Measurements from ENCODE around the gene PCDH9.

GRCh38 chr13:67130444-67130843, 99.7 kb downstream of the PCDH9 start:
- TF ChIP-seq, protein P1, sequence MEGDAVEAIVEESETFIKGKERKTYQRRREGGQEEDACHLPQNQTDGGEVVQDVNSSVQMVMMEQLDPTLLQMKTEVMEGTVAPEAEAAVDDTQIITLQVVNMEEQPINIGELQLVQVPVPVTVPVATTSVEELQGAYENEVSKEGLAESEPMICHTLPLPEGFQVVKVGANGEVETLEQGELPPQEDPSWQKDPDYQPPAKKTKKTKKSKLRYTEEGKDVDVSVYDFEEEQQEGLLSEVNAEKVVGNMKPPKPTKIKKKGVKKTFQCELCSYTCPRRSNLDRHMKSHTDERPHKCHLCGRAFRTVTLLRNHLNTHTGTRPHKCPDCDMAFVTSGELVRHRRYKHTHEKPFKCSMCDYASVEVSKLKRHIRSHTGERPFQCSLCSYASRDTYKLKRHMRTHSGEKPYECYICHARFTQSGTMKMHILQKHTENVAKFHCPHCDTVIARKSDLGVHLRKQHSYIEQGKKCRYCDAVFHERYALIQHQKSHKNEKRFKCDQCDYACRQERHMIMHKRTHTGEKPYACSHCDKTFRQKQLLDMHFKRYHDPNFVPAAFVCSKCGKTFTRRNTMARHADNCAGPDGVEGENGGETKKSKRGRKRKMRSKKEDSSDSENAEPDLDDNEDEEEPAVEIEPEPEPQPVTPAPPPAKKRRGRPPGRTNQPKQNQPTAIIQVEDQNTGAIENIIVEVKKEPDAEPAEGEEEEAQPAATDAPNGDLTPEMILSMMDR (IDR thresholded peaks at IDR 0.05) = no peak
- no peak for TF ChIP-seq POLR2A (IDR thresholded peaks at IDR 0.05)
